GM12878 (cell line): ENCODE results near the gene CCR7. TPM values are rescaled to one million over a fixed set of nuclear protein-coding genes. Genes with fewer than 3 reads are reported as not detected.

Experiments
- ATAC-seq: fragments of 200-7000 bp; cut with Tn5 transposase; 3 replicates; pipeline ENCODE4 v1.9.1; 2020; ENCODE audit warnings: mild to moderate bottlenecking, moderate library complexity
- BruUV-seq: library from RNA; stranded (reverse); fragments of 400-500 nt; replicated peaks from 2 replicates; lab custom pipeline; 2021; lab: Mats Ljungman, UMichigan
- CTCF ChIA-PET: fragments of 300-600 bp; sonication (Branson Sonifier 250); formaldehyde crosslinking; extraction: SDS; loops from one replicate; lab custom pipeline; 2021; ENCODE audit warnings: inconsistent platforms; lab: Yijun Ruan, JAX
- POLR2A ChIA-PET: fragments of 350-600 bp; formaldehyde crosslinking; extraction: SDS; loops from one replicate; lab custom pipeline; 2021; ENCODE audit warnings: inconsistent platforms; lab: Charles Lee
- RAD21 ChIA-PET: fragments of 300-600 bp; sonication (Branson Sonifier 250); formaldehyde crosslinking; loops from one replicate; lab custom pipeline; 2023; ENCODE audit warnings: antibody characterized with exemption; ENCODE audit not compliant: unreplicated experiment; lab: Charles Lee
- SMC1A ChIA-PET: fragments of 300-600 bp; sonication (Branson Sonifier 250); formaldehyde crosslinking; loops from one replicate; lab custom pipeline; 2023; ENCODE audit not compliant: unreplicated experiment, uncharacterized antibody; lab: Charles Lee
- DNase-seq: peaks from one replicate; pipeline ENCODE4 v3.0.0-alpha.2; 2011; ENCODE audit warnings: low read depth, low spot score
- FAIRE-seq: peaks from 3 replicates; lab custom pipeline; 2011; peaks lifted over from hg19 to GRCh38; lab: Jason Lieb, UNC
- H2AFZ ChIP-seq: 2 replicates; pipeline ENCODE4 v1.6.0; 2011; ENCODE audit warnings: low read depth, low read length, control low read depth; ENCODE audit not compliant: control insufficient read depth
- H3K27ac ChIP-seq: 2 replicates; pipeline ENCODE4 v1.5.1; 2011; ENCODE audit warnings: control low read depth; ENCODE audit not compliant: control insufficient read depth, insufficient read depth
- H3K27me3 ChIP-seq, 2 experiments: replicated peaks in 1 of 2; 2 replicates each; pipeline versions ENCODE4 v1.6.0 to v1.6.1; 2011; ENCODE audit warnings: low read length in 1 of 2; ENCODE audit not compliant: control insufficient read depth in 2 of 2, insufficient read depth in 2 of 2
- H3K36me3 ChIP-seq, 2 experiments: 2 replicates each; pipeline ENCODE4 v1.5.1; 2011; ENCODE audit warnings: low read length in 1 of 2; ENCODE audit not compliant: control insufficient read depth in 2 of 2, insufficient read depth in 2 of 2
- H3K4me1 ChIP-seq: 2 replicates; pipeline ENCODE4 v1.6.1; 2011; ENCODE audit warnings: mild to moderate bottlenecking, low read length, moderate library complexity, mixed read lengths; ENCODE audit not compliant: control insufficient read depth, insufficient read depth
- H3K4me2 ChIP-seq: 2 replicates; pipeline ENCODE4 v1.6.0; 2011; ENCODE audit warnings: control low read depth; ENCODE audit not compliant: control insufficient read depth, insufficient read depth
- H3K4me3 ChIP-seq: fragments of 200-600 bp; sonication (generic); 2 replicates; pipeline ENCODE4 v1.5.1; 2016
- H3K79me2 ChIP-seq: 2 replicates; pipeline ENCODE4 v1.6.0; 2011; ENCODE audit warnings: low read length; ENCODE audit not compliant: control insufficient read depth, insufficient read depth
- H3K9ac ChIP-seq: 2 replicates; pipeline ENCODE4 v1.8.0; 2011; ENCODE audit warnings: low read length, control low read depth, mixed read lengths; ENCODE audit not compliant: control insufficient read depth, insufficient read depth
- H3K9me3 ChIP-seq: replicated peaks from 3 replicates; pipeline ENCODE4 v1.5.1; 2011; ENCODE audit warnings: mild to moderate bottlenecking, low read length; ENCODE audit not compliant: control insufficient read depth, insufficient read depth
- H4K20me1 ChIP-seq: 2 replicates; pipeline ENCODE4 v1.6.0; 2011; ENCODE audit not compliant: control insufficient read depth, insufficient read depth
- BACH1 ChIP-seq: fragments of 450-650 bp; IDR thresholded peaks from 2 replicates; pipeline ENCODE4 v1.6.1; 2017; ENCODE audit warnings: mild to moderate bottlenecking, borderline replicate concordance
- BCL11A ChIP-seq: IDR thresholded peaks from 2 replicates; pipeline ENCODE4 v1.6.1; 2011; ENCODE audit warnings: low read depth, low read length
- CHD1 ChIP-seq: IDR thresholded peaks from 2 replicates; pipeline ENCODE4 v1.6.1; 2012; ENCODE audit warnings: low read depth, low read length, improper control_type of control experiment
- CHD2 ChIP-seq: IDR thresholded peaks from 2 replicates; pipeline ENCODE4 v1.6.1; 2011; ENCODE audit warnings: low read depth, low read length, improper control_type of control experiment, borderline replicate concordance
- DPF2 ChIP-seq: fragments of 450-650 bp; IDR thresholded peaks from 2 replicates; pipeline ENCODE4 v1.6.1; 2017; ENCODE audit warnings: mild to moderate bottlenecking
- EED ChIP-seq: sonication (generic); IDR thresholded peaks from 2 replicates; pipeline ENCODE4 v1.6.1; 2016; ENCODE audit warnings: antibody characterized with exemption, low read depth
- EZH2 ChIP-seq: IDR thresholded peaks from 2 replicates; pipeline ENCODE4 v1.6.1; 2012; ENCODE audit warnings: low read depth, mild to moderate bottlenecking, control low read depth, inconsistent platforms, low read length, borderline replicate concordance; ENCODE audit not compliant: control insufficient read depth
- IKZF1 ChIP-seq: fragments of 450-650 bp; conservative IDR thresholded peaks from 2 replicates; pipeline ENCODE4 v1.6.1; 2017; ENCODE audit warnings: antibody characterized with exemption, mild to moderate bottlenecking
- IRF4 ChIP-seq: IDR thresholded peaks from 2 replicates; pipeline ENCODE4 v1.6.1; 2011; ENCODE audit warnings: low read depth, low read length
- MTA3 ChIP-seq: IDR thresholded peaks from 2 replicates; pipeline ENCODE4 v1.6.1; 2012; ENCODE audit warnings: low read length, inconsistent platforms, borderline replicate concordance
- NKRF ChIP-seq: fragments of 450-650 bp; conservative IDR thresholded peaks from 2 replicates; pipeline ENCODE4 v1.6.1; 2017; ENCODE audit warnings: mild to moderate bottlenecking, moderate library complexity
- PML ChIP-seq: IDR thresholded peaks from 2 replicates; pipeline ENCODE4 v1.6.1; 2012; ENCODE audit warnings: low read length, inconsistent platforms
- ZSCAN29 ChIP-seq: fragments of 450-650 bp; IDR thresholded peaks from 2 replicates; pipeline ENCODE4 v1.6.1; 2017; ENCODE audit warnings: mild to moderate bottlenecking, moderate library complexity
- WGBS: methylation state at CpG from one replicate; pipeline ENCODE4 v1.1.6; 2016; ENCODE audit warnings: low lambda C conversion rate; ENCODE audit not compliant: insufficient replicate concordance, insufficient coverage; ENCODE audit errors: missing lambda C conversion rate; 5-methylcytosine and 5-hydroxymethylcytosine counted together
- in situ Hi-C: fragments of 300-500 bp; cut with MboI; formaldehyde crosslinking; loops from 9 replicates; pipeline ENCODE4 v1.14.3; 2018; ENCODE audit warnings: mixed read lengths
- intact Hi-C: fragments of 100-400 bp; cut with micrococcal nuclease; formaldehyde crosslinking; loops from one replicate; pipeline ENCODE4 v1.14.2; 2022; ENCODE audit not compliant: unreplicated experiment
- polyA plus RNA-seq, 11 experiments: library from polyadenylated mRNA; depleted of rRNA in 4 of 11; unstranded in 6 of 11; stranded (reverse) in 5 of 11; fragments of >200 nt; fragmentation: Nextera tagmentation in 4 of 11; fragmentation: Illumina TruSeq in 1 of 11; extraction: Ambion mirVana in 4 of 11; extraction: Trizol in 1 of 11; gene quantifications; 1 replicate in 1 of 11; 2 replicates in 10 of 11; pipeline versions ENCODE4 v1.2.1 to v1.2.3, GENCODE V29; 2011 to 2016; ENCODE audit warnings: inconsistent platforms in 2 of 11, missing spikeins in 2 of 11, low read depth in 1 of 11
- total RNA-seq, 4 experiments: library from RNA; depleted of rRNA in 3 of 4; stranded (reverse); fragments of >200 nt in 3 of 4; fragmentation: Illumina TruSeq in 1 of 4; extraction: Trizol in 1 of 4; gene quantifications; 2 replicates each; pipeline versions ENCODE4 v1.2.1 to v1.2.3, GENCODE V29; 2013 to 2021
- TF ChIP-seq, protein P1 (sequence below): fragments of 450-650 bp; IDR thresholded peaks from 2 replicates; pipeline ENCODE4 v1.6.1; 2016; ENCODE audit warnings: mild to moderate bottlenecking
- TF ChIP-seq, protein P2 (sequence below): IDR thresholded peaks from 2 replicates; pipeline ENCODE4 v1.6.1; 2012; ENCODE audit warnings: improper control_type of control experiment, low read depth, low read length; ENCODE audit not compliant: insufficient replicate concordance

CCR7 gene
- total and polyA plus RNA-seq, 10 of the 15 experiments (the other 5 are each of a cell fraction or from before 2014, with no cell fraction given) = 131 to 1,171 (median 260) TPM

- DNase-seq (no peak), ATAC-seq (peak; percentile 2), FAIRE-seq (no peak)
- Histone ChIP-seq H3K36me3 (no peaks in the 10 kb centered on the region), H3K4me1 (peaks cover 55% of the 10 kb centered on the region), H3K79me2 (no peaks in the 10 kb centered on the region), H3K4me3 (no peak overlapping the region), H2AFZ (no peak overlapping the region), H3K9me3 (no peaks in the 10 kb centered on the region; the same call in 2 of the 3 replicates), H3K27ac (peak overlapping the region; percentile 48; the same call in 1 of the 2 replicates), H3K27me3 (no peaks in the 10 kb centered on the region; a peak in 1 of 4 replicates), H4K20me1 (no peaks in the 10 kb centered on the region), H3K4me2 (peak overlapping the region; percentile 68; the same call in 1 of the 2 replicates), H3K9ac (peak overlapping the region; percentile 43; the same call in 1 of the 2 replicates)
- CTCF ChIA-PET = interaction anchor here (0.8 to 19.2 kb wide), 11 partner anchors 7 to 1258 kb away, joined by 3 to 318 read pairs (median 4); partner anchors contain the start of genes CCR7 and IGFBP4
- BruUV-seq = TSS peak; percentile 77
- SMC1A ChIA-PET = interaction anchor here (0.8 to 15.5 kb wide), 7 partner anchors 9 to 126 kb away, joined by 3 to 430 read pairs (median 8); partner anchors contain the start of gene CCR7
- POLR2A ChIA-PET = interaction anchor here (0.9 to 4.8 kb wide), 8 partner anchors 9 to 233 kb away, joined by 3 to 50 read pairs (median 9); partner anchors contain the start of gene CCR7
- in situ Hi-C loops (loop anchor here (25.0 kb wide), 1 partner anchor 105 kb away; the partner anchor contains the start of gene IGFBP4), intact Hi-C loops (loop anchor here (2.0 to 10.0 kb wide), 2 partner anchors 19 to 253 kb away; partner anchors contain the start of gene KRT28)
- RAD21 ChIA-PET = interaction anchor here (1.2 to 16.5 kb wide), 10 partner anchors 10 to 218 kb away, joined by 3 to 514 read pairs (median 8); partner anchors contain the start of gene CCR7
- 71% methylated on average over 18 of the region's 18 CpGs for WGBS
- TF ChIP-seq BACH1 = no peak
- no peak for TF ChIP-seq MTA3
- TF ChIP-seq CHD2 = no peak
- no peak for TF ChIP-seq BCL11A
- TF ChIP-seq, protein P1, sequence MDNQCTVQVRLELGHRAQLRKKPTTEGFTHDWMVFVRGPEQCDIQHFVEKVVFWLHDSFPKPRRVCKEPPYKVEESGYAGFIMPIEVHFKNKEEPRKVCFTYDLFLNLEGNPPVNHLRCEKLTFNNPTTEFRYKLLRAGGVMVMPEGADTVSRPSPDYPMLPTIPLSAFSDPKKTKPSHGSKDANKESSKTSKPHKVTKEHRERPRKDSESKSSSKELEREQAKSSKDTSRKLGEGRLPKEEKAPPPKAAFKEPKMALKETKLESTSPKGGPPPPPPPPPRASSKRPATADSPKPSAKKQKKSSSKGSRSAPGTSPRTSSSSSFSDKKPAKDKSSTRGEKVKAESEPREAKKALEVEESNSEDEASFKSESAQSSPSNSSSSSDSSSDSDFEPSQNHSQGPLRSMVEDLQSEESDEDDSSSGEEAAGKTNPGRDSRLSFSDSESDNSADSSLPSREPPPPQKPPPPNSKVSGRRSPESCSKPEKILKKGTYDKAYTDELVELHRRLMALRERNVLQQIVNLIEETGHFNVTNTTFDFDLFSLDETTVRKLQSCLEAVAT = peak; percentile 71
- TF ChIP-seq CHD1 = no peak
- TF ChIP-seq ZSCAN29 = no peak
- TF ChIP-seq, protein P2, sequence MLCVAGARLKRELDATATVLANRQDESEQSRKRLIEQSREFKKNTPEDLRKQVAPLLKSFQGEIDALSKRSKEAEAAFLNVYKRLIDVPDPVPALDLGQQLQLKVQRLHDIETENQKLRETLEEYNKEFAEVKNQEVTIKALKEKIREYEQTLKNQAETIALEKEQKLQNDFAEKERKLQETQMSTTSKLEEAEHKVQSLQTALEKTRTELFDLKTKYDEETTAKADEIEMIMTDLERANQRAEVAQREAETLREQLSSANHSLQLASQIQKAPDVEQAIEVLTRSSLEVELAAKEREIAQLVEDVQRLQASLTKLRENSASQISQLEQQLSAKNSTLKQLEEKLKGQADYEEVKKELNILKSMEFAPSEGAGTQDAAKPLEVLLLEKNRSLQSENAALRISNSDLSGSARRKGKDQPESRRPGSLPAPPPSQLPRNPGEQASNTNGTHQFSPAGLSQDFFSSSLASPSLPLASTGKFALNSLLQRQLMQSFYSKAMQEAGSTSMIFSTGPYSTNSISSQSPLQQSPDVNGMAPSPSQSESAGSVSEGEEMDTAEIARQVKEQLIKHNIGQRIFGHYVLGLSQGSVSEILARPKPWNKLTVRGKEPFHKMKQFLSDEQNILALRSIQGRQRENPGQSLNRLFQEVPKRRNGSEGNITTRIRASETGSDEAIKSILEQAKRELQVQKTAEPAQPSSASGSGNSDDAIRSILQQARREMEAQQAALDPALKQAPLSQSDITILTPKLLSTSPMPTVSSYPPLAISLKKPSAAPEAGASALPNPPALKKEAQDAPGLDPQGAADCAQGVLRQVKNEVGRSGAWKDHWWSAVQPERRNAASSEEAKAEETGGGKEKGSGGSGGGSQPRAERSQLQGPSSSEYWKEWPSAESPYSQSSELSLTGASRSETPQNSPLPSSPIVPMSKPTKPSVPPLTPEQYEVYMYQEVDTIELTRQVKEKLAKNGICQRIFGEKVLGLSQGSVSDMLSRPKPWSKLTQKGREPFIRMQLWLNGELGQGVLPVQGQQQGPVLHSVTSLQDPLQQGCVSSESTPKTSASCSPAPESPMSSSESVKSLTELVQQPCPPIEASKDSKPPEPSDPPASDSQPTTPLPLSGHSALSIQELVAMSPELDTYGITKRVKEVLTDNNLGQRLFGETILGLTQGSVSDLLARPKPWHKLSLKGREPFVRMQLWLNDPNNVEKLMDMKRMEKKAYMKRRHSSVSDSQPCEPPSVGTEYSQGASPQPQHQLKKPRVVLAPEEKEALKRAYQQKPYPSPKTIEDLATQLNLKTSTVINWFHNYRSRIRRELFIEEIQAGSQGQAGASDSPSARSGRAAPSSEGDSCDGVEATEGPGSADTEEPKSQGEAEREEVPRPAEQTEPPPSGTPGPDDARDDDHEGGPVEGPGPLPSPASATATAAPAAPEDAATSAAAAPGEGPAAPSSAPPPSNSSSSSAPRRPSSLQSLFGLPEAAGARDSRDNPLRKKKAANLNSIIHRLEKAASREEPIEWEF = no peak
- TF ChIP-seq DPF2 = 0 out of 2 replicates have a peak, but pooled peaks have one; percentile 8
- no peak for TF ChIP-seq PML
- no peak for TF ChIP-seq EZH2
- no peak for TF ChIP-seq IRF4
- no peak for TF ChIP-seq NKRF
- TF ChIP-seq EED = no peak
- no peak for TF ChIP-seq IKZF1
These were observed 23.3 kb downstream of the CCR7 start for GRCh38 chr17:40541873-40542557.
